HEK293 (cell line): ENCODE measurements around the gene DNM1L.

Experiments used
- CTCF ChIA-PET: fragments of 350-600 bp; formaldehyde crosslinking; extraction: SDS; loops from one replicate; lab custom pipeline; 2021; ENCODE audit warnings: antibody characterized with exemption; lab: Yijun Ruan, JAX
- POLR2A ChIA-PET: fragments of 300-600 bp; formaldehyde crosslinking; extraction: SDS; loops from one replicate; lab custom pipeline; 2020; ENCODE audit warnings: antibody characterized with exemption, inconsistent platforms; lab: Yijun Ruan, JAX
- H3K27ac ChIP-seq: fragments of 200-500 bp; sonication (Bioruptor generic); 2 replicates; pipeline ENCODE4 v1.5.1; 2014; ENCODE audit warnings: low read depth, low read length, control low read depth, inconsistent platforms; ENCODE audit errors: extremely low read depth
- H3K36me3 ChIP-seq, 2 experiments: fragments of 200-500 bp in 1 of 2; sonication (Bioruptor generic) in 1 of 2; 1 replicate in 1 of 2; 2 replicates in 1 of 2; pipeline ENCODE4 v1.5.1; 2014 to 2017; ENCODE audit warnings: inconsistent platforms in 2 of 2, low read length in 2 of 2; ENCODE audit not compliant: control insufficient read depth in 2 of 2, insufficient read depth in 1 of 2
- H3K4me1 ChIP-seq: fragments of 200-500 bp; sonication (Bioruptor generic); 2 replicates; pipeline ENCODE4 v1.5.1; 2014; ENCODE audit warnings: mild to moderate bottlenecking, low read length, inconsistent platforms; ENCODE audit not compliant: control insufficient read depth, insufficient read depth
- H3K4me3 ChIP-seq: 2 replicates; pipeline ENCODE4 v1.5.1; 2011; ENCODE audit warnings: low read depth, mild to moderate bottlenecking, control low read depth, low read length, moderate library complexity
- H3K9me3 ChIP-seq: fragments of 200-500 bp; sonication (Bioruptor generic); 2 replicates; pipeline ENCODE4 v1.5.1; 2014; ENCODE audit warnings: low read depth, low read length, inconsistent platforms; ENCODE audit not compliant: control insufficient read depth, insufficient read depth
- BCL11B ChIP-seq: fragments of 450-650 bp; formaldehyde crosslinking; IDR thresholded peaks from 2 replicates; pipeline ENCODE4 v1.5.1; 2016; ENCODE audit warnings: low read depth, missing biosample characterization, missing genetic modification characterization
- SP7 ChIP-seq: fragments of 450-650 bp; formaldehyde crosslinking; IDR thresholded peaks from 2 replicates; pipeline ENCODE4 v1.5.1; 2016; ENCODE audit warnings: missing biosample characterization, missing genetic modification characterization
- ZBTB48 ChIP-seq: fragments of 450-650 bp; formaldehyde crosslinking; IDR thresholded peaks from 2 replicates; pipeline ENCODE4 v1.5.1; 2016; ENCODE audit warnings: missing biosample characterization, missing genetic modification characterization
- ZNF223 ChIP-seq: fragments of 450-650 bp; formaldehyde crosslinking; IDR thresholded peaks from 2 replicates; pipeline ENCODE4 v1.5.1; 2016; ENCODE audit warnings: missing biosample characterization, missing genetic modification characterization
- ZNF311 ChIP-seq: fragments of 450-650 bp; formaldehyde crosslinking; IDR thresholded peaks from 2 replicates; pipeline ENCODE4 v1.5.1; 2017; ENCODE audit warnings: missing biosample characterization, missing genetic modification characterization, borderline replicate concordance
- ZNF335 ChIP-seq: fragments of 450-650 bp; formaldehyde crosslinking; conservative IDR thresholded peaks from 2 replicates; pipeline ENCODE4 v1.5.1; 2016; ENCODE audit warnings: missing biosample characterization, missing genetic modification characterization
- ZNF48 ChIP-seq: fragments of 450-650 bp; formaldehyde crosslinking; IDR thresholded peaks from 2 replicates; pipeline ENCODE4 v1.5.1; 2016; ENCODE audit warnings: missing biosample characterization, missing genetic modification characterization
- ZNF510 ChIP-seq: fragments of 450-650 bp; formaldehyde crosslinking; IDR thresholded peaks from 2 replicates; pipeline ENCODE4 v1.5.1; 2018; ENCODE audit warnings: mild to moderate bottlenecking, missing genetic modification characterization, missing biosample characterization; ENCODE audit not compliant: insufficient replicate concordance
- ZNF513 ChIP-seq: fragments of 450-650 bp; IDR thresholded peaks from 2 replicates; pipeline ENCODE4 v1.5.1; 2018; ENCODE audit warnings: missing biosample characterization, missing genetic modification characterization
- ZNF664 ChIP-seq: fragments of 450-650 bp; formaldehyde crosslinking; IDR thresholded peaks from 2 replicates; pipeline ENCODE4 v1.5.1; 2016; ENCODE audit warnings: missing biosample characterization, missing genetic modification characterization
- ZNF707 ChIP-seq: fragments of 450-650 bp; formaldehyde crosslinking; IDR thresholded peaks from 2 replicates; pipeline ENCODE4 v1.5.1; 2016; ENCODE audit warnings: missing biosample characterization, missing genetic modification characterization
- ZNF830 ChIP-seq: fragments of 450-650 bp; IDR thresholded peaks from 2 replicates; pipeline ENCODE4 v1.5.0; 2018; ENCODE audit warnings: missing biosample characterization, missing genetic modification characterization, low read depth, mild to moderate bottlenecking, moderate library complexity
- TF ChIP-seq, protein P1 (sequence below): fragments of 450-650 bp; formaldehyde crosslinking; IDR thresholded peaks from 2 replicates; pipeline ENCODE4 v1.5.1; 2016; ENCODE audit warnings: missing biosample characterization, missing genetic modification characterization
- TF ChIP-seq, protein P2 (sequence below): fragments of 450-650 bp; formaldehyde crosslinking; IDR thresholded peaks from 2 replicates; pipeline ENCODE4 v1.5.1; 2016; ENCODE audit warnings: missing biosample characterization, missing genetic modification characterization
- TF ChIP-seq, protein P3 (sequence below): fragments of 450-650 bp; formaldehyde crosslinking; IDR thresholded peaks from 2 replicates; pipeline ENCODE4 v1.5.1; 2017; ENCODE audit warnings: missing biosample characterization, missing genetic modification characterization

The DNM1L gene

DNA sequence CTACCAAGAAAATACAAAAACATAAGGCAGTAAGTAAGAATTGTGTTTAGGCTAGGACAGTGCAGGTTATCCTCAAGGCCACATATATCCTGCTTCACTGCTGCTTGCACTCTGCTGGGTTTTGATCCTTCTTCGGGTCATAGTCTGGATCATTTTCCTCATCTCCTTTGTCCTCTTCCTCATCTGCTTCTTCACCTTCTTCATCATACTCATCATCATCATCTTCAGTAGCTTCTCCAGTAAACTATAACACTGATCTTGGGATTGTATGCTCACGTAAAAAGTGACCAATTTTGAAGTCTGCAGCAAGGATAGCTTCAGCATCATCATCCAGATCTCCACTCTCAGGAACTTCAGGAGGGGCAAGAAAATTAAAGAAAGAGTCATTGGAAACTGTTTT lies 47.2 kb downstream of the DNM1L start:
- H3K4me3 ChIP-seq: no peak overlapping the region
- ChIA-PET CTCF (no interaction called here), POLR2A (no interaction called here)
- TF ChIP-seq ZNF513 (tag by site-specific recombination): peak; percentile 90
- no peak for TF ChIP-seq ZNF707 (tag by site-specific recombination)
- peaks cover 36 to 65% of the 10 kb centered on the region in 2 experiments for H3K36me3 ChIP-seq
- H3K27ac ChIP-seq: no peak overlapping the region
- H3K9me3 ChIP-seq: no peaks in the 10 kb centered on the region
- H3K4me1 ChIP-seq: no peaks in the 10 kb centered on the region

- no peak for TF ChIP-seq ZNF311 (tag by site-specific recombination)
- TF ChIP-seq ZNF830: no peak
- TF ChIP-seq BCL11B (tag by site-specific recombination): no peak
- no peak for TF ChIP-seq ZBTB48 (tag by site-specific recombination)
- no peak for TF ChIP-seq ZNF664 (tag by site-specific recombination)
- TF ChIP-seq ZNF510 (tag by site-specific recombination): no peak
- TF ChIP-seq, protein P1, sequence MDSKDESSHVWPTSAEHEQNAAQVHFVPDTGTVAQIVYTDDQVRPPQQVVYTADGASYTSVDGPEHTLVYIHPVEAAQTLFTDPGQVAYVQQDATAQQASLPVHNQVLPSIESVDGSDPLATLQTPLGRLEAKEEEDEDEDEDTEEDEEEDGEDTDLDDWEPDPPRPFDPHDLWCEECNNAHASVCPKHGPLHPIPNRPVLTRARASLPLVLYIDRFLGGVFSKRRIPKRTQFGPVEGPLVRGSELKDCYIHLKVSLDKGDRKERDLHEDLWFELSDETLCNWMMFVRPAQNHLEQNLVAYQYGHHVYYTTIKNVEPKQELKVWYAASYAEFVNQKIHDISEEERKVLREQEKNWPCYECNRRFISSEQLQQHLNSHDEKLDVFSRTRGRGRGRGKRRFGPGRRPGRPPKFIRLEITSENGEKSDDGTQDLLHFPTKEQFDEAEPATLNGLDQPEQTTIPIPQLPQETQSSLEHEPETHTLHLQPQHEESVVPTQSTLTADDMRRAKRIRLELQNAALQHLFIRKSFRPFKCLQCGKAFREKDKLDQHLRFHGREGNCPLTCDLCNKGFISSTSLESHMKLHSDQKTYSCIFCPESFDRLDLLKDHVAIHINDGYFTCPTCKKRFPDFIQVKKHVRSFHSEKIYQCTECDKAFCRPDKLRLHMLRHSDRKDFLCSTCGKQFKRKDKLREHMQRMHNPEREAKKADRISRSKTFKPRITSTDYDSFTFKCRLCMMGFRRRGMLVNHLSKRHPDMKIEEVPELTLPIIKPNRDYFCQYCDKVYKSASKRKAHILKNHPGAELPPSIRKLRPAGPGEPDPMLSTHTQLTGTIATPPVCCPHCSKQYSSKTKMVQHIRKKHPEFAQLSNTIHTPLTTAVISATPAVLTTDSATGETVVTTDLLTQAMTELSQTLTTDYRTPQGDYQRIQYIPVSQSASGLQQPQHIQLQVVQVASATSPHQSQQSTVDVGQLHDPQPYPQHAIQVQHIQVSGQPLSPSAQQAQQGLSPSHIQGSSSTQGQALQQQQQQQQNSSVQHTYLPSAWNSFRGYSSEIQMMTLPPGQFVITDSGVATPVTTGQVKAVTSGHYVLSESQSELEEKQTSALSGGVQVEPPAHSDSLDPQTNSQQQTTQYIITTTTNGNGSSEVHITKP (tag by site-specific recombination): no peak
- TF ChIP-seq SP7 (tag by site-specific recombination): no peak
- TF ChIP-seq, protein P2, sequence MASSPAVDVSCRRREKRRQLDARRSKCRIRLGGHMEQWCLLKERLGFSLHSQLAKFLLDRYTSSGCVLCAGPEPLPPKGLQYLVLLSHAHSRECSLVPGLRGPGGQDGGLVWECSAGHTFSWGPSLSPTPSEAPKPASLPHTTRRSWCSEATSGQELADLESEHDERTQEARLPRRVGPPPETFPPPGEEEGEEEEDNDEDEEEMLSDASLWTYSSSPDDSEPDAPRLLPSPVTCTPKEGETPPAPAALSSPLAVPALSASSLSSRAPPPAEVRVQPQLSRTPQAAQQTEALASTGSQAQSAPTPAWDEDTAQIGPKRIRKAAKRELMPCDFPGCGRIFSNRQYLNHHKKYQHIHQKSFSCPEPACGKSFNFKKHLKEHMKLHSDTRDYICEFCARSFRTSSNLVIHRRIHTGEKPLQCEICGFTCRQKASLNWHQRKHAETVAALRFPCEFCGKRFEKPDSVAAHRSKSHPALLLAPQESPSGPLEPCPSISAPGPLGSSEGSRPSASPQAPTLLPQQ (tag by site-specific recombination): no peak
- TF ChIP-seq ZNF707 (tag by site-specific recombination): no peak
- no peak for TF ChIP-seq ZNF48
- no peak for TF ChIP-seq ZNF223
- TF ChIP-seq, protein P3, sequence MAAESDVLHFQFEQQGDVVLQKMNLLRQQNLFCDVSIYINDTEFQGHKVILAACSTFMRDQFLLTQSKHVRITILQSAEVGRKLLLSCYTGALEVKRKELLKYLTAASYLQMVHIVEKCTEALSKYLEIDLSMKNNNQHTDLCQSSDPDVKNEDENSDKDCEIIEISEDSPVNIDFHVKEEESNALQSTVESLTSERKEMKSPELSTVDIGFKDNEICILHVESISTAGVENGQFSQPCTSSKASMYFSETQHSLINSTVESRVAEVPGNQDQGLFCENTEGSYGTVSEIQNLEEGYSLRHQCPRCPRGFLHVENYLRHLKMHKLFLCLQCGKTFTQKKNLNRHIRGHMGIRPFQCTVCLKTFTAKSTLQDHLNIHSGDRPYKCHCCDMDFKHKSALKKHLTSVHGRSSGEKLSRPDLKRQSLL: no peak
- no peak for TF ChIP-seq ZNF335 (tag by site-specific recombination)
These were observed 48.1 kb downstream of the DNM1L start for GRCh38 chr12:32727237-32727636.

More at GRCh38 chr12:32727237-32727636, 48.1 kb downstream of the DNM1L start:
- H3K9me3 ChIP-seq: no peaks in the 10 kb centered on the region
- no peak overlapping the region for H3K27ac ChIP-seq
- no peak overlapping the region for H3K4me3 ChIP-seq
- ChIA-PET POLR2A (no interaction called here), CTCF (no interaction called here)
- peaks cover 40 to 65% of the 10 kb centered on the region in 2 experiments for H3K36me3 ChIP-seq
- no peaks in the 10 kb centered on the region for H3K4me1 ChIP-seq
